Measurements from ENCODE around the gene OLFML2A.
A peak's percentile ranks its signal among the peaks of the same experiment; 100 is the strongest.
"Not testable (repeated sequence)": the region's sequence is repeated elsewhere in the genome, so short reads cannot be mapped to it uniquely, and the experiment has no call there.

The OLFML2A gene

GRCh38 chr9:124831642-124832364, 54.9 kb downstream of the OLFML2A start:
- DNase-seq = no peak

DNA sequence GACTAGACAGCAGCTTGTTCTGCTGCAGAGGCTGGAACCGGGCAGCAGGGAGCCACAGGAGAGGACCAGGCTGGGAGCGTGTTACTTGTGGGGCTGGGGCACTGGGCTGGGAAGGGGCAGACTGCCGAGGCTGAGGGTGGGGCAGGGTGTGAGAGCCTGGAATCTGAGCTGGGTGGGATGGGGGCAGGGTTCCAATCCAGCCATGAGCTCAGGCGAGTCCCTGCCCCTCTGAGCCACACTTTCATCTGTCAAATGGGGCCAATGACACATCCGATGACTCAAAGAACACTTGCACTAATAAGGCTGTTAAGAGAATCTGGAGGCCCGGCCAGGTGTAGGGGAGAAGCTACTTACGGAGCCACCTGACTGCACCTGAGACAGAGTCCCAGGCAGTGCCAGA, 57.7 kb downstream of the OLFML2A start:
- no peak for DNase-seq

GRCh38 chr9:124835026-124835557, 58.2 kb downstream of the OLFML2A start:
- DNase-seq = no peak

DNA sequence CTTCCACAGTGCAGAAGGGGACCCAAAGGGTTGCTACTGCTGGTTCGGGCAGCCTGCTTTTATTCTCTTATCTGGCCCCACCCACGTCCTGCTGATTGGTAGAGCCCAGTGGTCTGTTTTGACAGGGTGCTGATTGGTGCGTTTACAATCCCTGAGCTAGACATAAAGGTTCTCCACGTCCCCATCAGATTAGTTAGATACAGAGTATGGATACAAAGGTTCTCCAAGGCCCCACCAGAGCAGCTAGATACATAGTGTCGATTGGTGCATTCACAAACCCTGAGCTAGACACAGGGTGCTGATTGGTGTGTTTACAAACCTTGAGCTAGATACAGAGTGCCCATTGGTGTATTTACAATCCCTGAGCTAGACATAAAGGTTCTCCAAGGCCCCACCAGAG, 61.2 kb downstream of the OLFML2A start:
- DNase-seq = not testable (repeated sequence)

- DNase-seq = not testable (repeated sequence)
These were observed 61.8 kb downstream of the OLFML2A start for GRCh38 chr9:124838567-124839275.

DNA sequence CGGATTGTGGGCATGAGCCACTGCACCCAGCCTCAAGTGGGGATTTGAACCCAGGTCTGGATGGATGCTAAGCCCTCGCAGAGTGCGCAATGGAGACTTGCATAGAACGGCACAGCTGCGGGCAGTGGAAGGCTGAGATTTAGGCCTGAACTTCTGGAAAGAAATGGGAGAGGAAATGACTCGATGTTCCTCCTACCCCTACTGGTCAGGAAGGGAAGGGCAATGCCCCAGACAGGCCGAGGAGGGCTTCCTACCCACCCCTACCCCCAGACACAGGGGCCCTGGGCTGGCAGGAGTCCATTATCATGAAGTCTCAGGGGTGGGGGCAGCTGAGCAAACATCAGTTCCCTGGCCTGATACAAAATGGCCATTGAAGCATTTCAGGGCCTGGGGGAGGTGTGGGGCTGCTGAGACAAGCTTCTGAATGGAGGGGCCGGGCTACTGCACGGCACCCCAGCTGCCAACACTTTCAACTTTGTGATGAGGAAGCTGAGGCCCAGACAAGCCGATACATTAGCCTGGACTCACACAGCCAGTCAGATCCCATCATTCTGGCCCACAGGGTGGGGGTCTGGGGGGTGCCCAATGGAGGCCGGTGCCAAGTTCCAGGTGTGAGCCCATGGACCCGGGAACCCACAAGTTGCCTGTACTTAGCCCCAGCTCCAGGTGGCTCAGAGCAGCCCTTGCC, 62.8 kb downstream of the OLFML2A start:
- DNase-seq = no peak

- no peak for DNase-seq
These were observed 63.4 kb downstream of the OLFML2A start for GRCh38 chr9:124840300-124840833.

DNA sequence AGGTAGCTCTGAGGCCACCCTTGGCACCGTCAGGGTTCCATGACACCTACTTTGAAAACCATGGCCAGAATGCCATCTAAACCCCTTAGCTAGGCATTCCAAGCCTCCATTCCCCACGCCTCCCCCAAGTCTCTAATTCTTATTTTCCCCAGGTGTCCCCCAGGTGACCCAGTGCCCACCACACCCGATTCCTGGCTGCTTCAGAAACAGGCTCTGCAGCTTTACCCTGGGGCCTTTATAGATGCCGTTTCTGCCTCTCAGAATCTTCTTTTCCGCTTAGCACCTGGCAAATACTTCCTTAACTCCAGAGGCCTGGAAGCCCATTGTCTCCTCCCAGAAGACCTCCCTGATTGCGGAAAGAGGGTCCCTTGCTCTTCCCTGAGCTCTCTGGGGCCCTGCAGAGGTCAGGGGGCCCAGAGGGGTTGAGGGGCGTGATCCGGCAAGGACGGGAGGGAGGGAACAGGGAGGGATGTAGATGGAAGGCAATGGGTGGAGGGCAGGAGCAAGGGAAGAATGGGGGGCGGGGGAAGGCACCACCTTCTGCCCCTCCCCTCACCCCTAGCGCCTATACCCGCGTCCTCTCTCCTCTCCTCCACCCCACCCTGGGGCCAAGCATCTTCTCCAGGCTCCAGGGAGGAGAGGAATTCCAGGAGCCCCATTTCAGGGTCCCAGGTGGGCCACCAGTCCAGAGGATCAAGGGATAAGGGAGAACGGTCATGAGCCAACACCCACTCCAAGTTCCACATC, 64.3 kb downstream of the OLFML2A start:
- no peak for DNase-seq

DNA sequence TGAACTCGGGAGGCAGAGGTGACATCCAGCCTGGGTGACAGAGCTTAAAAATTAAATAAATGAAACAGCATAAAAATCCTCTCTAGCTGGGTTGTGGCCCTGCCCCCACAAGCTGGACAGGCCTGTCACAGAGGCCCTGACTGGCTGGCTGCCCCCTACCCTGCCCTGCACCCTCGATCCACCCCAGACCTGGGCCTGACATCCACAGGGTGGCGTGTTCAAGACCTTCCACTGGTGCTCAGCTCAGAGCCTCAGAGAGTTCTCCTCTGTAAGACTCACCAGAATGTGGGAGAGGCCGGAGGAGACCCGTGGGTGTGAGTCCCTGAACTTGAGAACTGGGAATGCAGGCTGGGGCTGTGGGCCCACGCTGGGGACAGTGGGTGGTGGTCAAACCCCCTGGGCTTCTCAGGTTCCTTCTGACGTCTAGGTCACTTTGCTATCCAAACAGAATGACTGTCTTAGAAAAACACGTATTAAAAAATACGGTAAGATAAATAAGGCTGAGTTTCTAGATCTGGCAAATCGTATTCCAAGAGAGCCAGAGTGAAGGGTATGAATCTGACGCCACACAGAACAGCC, 66.6 kb downstream of the OLFML2A start:
- DNase-seq = no peak

- DNase-seq = no peak
These were observed 67.4 kb downstream of the OLFML2A start for GRCh38 chr9:124844291-124844690.

- DNase-seq = not testable (repeated sequence)
These were observed 69.5 kb downstream of the OLFML2A start for GRCh38 chr9:124846467-124846866.

- no peak for DNase-seq
These were observed 70.0 kb downstream of the OLFML2A start for GRCh38 chr9:124846969-124847368.

- no peak for DNase-seq
These were observed 72.9 kb downstream of the OLFML2A start for GRCh38 chr9:124849801-124850200.

GRCh38 chr9:124852121-124852828, 75.3 kb downstream of the OLFML2A start:
- DNase-seq = no peak

DNA sequence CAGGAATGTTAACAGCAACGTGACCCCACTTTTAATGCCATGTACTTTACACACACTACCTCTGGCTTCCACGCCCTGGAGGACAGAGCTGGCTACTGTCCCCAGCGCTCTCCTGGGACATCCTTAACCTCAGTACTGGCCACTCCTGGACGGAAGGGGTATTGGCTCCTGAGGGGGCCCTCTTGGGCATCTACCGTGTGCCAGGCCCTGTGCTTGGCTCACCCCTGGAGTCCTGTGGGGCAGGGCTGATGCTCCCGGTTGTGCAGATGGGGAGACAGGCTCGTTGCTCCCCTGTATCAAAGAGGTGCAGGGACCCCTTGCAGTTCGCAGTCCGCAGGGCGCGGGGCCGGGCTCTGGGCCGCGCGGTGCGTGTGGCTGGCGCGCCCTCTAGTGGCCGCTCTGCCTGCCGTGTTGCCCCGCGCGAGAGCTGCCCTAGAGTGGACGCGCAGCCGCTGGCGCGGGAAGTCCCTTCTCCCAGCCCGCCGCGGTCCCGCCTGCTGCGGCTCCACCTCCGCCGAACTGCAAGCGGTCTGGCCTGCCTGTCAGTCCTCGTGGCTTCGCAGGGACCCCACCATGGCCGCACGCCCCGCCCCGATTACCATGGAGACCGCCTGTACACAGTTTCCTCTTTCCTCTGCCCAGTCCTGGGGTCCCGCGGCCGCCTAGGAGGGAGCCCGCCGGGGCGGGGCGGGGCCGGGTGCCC, 76.0 kb downstream of the OLFML2A start, which contains the start of gene WDR38:
Gene WDR38 (plus strand): TSS at position 632 of the 703 bp plus-strand sequence. CDS start 72 bp downstream, outside the sequence.
- peak; percentile 76 to 80 for DNase-seq

DNA sequence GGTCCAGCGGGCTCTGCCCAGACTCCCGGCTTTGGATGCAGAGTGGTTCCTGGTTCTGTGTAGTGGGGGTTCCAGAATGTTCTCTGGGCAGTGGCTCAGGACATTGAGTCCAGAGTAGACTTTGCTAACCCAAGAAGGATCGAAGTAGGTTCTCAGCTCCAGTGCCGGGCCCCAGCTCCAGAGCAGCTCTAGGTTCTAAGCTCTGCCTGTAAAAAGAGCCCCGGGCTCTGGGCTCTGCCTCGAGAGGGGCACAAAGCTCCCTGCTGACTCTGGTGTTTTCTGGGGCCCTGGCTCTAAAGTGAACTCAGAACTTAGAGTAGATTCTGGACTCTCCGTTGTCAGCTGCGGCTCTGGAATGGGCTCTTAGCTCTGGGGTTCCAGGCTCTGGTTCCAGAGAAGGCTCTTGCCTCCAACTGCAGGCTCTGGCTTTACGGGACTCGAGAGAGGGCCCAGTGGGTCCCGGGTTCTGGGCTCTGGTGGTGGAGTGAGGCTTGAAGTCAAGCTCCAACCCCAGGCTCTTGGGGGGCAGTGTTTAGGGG, 76.7 kb downstream of the OLFML2A start:
- DNase-seq = no peak

GRCh38 chr9:124854161-124854560, 77.2 kb downstream of the OLFML2A start:
- no peak for DNase-seq

DNA sequence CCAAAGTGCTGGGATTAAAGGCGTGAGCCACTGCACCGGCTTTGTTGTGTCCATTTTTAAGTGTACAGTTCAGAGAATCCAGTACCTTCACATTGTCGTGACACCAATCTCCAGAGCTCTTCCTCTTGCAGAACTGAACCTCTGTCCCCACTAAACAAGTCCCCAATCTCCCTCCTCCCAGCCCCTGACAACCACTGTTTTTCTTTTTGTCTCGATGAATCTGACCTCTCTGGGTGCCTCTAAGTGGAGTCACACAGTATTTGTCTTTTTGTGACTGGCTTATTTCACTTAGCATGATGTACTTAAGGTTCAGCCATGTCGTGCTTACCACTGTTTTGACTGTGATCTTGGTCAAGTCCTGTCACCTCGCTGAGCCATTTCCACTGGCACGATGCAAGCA, 77.9 kb downstream of the OLFML2A start:
- DNase-seq = no peak

DNA sequence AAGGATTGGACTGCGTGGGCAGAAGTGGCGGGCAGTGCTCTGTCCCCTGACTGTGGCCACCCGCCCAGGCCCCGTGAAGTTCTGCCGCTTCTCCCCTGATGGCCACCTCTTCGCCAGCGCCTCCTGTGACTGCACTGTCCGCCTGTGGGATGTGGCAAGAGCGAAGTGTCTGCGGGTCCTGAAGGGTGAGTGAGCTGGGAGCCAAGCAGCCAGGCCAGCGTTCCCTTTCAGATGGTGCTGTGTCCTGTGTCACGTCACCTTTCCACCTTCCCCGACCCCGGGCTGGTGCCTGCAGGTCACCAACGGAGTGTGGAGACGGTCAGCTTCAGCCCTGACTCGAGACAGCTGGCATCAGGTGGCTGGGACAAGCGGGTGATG, 78.6 kb downstream of the OLFML2A start:
- no peak for DNase-seq
